ENCODE measurements around the gene PRSS16. TPM values are rescaled to one million over a fixed set of nuclear protein-coding genes. Genes with fewer than 3 reads are reported as not detected.
A peak's percentile ranks its signal among the peaks of the same experiment; 100 is the strongest.

PRSS16 gene, protein sequence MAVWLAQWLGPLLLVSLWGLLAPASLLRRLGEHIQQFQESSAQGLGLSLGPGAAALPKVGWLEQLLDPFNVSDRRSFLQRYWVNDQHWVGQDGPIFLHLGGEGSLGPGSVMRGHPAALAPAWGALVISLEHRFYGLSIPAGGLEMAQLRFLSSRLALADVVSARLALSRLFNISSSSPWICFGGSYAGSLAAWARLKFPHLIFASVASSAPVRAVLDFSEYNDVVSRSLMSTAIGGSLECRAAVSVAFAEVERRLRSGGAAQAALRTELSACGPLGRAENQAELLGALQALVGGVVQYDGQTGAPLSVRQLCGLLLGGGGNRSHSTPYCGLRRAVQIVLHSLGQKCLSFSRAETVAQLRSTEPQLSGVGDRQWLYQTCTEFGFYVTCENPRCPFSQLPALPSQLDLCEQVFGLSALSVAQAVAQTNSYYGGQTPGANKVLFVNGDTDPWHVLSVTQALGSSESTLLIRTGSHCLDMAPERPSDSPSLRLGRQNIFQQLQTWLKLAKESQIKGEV
- total RNA-seq (2022) (16.4 and 16.5 TPM in 2 replicates), Bru-seq, nascent RNA (percentile 51 among the genes with signal in this experiment), BruChase-seq, experiment 1, labeled RNA remaining after a 2-hour chase (percentile 68 among the genes with signal in this experiment), BruChase-seq, experiment 2, labeled RNA remaining after a 6-hour chase (percentile 81 among the genes with signal in this experiment)
- long read RNA-seq, transcript PRSS16-218 (5 exons, 955 nt), result major isoform, 13 of 21 reads
- long read RNA-seq, partial matches to known transcripts, result 3 of 21 reads
- long read RNA-seq, other reads (novel, unspliced or antisense), result 1 of 21 reads

DNA sequence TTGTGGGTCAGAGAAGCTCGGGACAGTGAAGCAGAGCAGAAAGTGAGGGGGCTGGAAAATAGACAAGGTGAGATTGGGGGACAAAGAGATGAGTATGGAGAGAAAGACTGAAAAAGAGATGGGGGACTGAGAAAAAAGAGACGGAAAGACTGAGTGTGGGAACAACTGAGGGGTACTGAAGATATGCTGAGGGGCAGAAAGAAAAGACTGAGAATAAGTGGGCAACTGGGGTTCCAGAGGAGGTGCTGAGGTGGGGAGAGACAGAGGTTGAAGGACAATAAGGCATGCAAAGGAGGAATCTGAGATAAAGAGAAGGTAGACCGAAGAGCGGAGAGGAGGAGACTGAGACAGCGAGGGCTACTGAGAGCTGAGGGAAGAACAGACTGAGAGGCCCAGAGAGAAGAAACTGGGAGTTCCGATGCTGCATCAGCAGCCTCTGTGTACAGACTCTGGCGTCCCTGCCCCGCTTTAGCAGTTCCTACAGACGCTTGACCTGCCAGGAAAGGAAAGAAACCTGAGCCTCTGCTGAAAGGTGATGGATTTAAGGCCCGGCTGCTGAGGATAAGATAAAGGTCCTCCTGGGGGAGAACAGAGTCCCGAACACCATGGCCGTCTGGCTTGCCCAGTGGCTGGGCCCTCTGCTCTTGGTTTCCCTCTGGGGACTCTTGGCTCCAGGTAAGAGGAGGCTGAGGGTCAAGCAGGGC, at the start of gene PRSS16:
PRSS16 (plus strand) TSS at position 569 of the 704 bp plus-strand sequence; CDS start at position 606, 37 bp downstream.
- peaks cover 7% of the 10 kb centered on the region; the same call in 1 of the 2 replicates for H3K4me1 ChIP-seq
- Mint-ChIP-seq H3K4me3 (ENCODE audit: unreplicated experiment) (no peak within 1 kb of the TSS), H3K9me3 (ENCODE audit: unreplicated experiment) (no peaks in the 10 kb centered on the region), H3K27me3 (ENCODE audit: insufficient read depth, unreplicated experiment) (no peaks in the 10 kb centered on the region), H3K36me3 (ENCODE audit: insufficient read depth, unreplicated experiment) (peaks cover 9% of the 10 kb centered on the region), H3K4me1 (ENCODE audit: low read depth, unreplicated experiment) (peaks cover 13% of the 10 kb centered on the region), H3K27ac (ENCODE audit: unreplicated experiment) (no peak within 1 kb of the TSS)
- peaks cover 7% of the 10 kb centered on the region; the same call in 1 of the 2 replicates for H3K9me3 ChIP-seq
- intact Hi-C loops (cut with micrococcal nuclease; ENCODE audit: unreplicated experiment), result no loop called here
- H3K27me3 ChIP-seq (replicated peaks; ENCODE audit: control insufficient read depth, insufficient read depth, low read length), result no peaks in the 10 kb centered on the region
- H3K36me3 ChIP-seq (ENCODE audit: control insufficient read depth, insufficient read depth, low read length), result no peaks in the 10 kb centered on the region
- no peak within 1 kb of the TSS for H3K4me3 ChIP-seq (ENCODE audit: low read depth, low read length)
- no peak for DNase-seq
- no TSS peak for BruUV-seq (replicated peaks)
- ChIA-PET CTCF (no interaction called here), POLR2A (no interaction called here)
- TF ChIP-seq, protein P1, sequence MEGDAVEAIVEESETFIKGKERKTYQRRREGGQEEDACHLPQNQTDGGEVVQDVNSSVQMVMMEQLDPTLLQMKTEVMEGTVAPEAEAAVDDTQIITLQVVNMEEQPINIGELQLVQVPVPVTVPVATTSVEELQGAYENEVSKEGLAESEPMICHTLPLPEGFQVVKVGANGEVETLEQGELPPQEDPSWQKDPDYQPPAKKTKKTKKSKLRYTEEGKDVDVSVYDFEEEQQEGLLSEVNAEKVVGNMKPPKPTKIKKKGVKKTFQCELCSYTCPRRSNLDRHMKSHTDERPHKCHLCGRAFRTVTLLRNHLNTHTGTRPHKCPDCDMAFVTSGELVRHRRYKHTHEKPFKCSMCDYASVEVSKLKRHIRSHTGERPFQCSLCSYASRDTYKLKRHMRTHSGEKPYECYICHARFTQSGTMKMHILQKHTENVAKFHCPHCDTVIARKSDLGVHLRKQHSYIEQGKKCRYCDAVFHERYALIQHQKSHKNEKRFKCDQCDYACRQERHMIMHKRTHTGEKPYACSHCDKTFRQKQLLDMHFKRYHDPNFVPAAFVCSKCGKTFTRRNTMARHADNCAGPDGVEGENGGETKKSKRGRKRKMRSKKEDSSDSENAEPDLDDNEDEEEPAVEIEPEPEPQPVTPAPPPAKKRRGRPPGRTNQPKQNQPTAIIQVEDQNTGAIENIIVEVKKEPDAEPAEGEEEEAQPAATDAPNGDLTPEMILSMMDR (IDR thresholded peaks at IDR 0.05; ENCODE audit: insufficient read depth in 1 of 2, low read depth in 1 of 2, low read length in 1 of 2, severe bottlenecking in 1 of 2, unreplicated experiment in 1 of 2), result no peak

DNA sequence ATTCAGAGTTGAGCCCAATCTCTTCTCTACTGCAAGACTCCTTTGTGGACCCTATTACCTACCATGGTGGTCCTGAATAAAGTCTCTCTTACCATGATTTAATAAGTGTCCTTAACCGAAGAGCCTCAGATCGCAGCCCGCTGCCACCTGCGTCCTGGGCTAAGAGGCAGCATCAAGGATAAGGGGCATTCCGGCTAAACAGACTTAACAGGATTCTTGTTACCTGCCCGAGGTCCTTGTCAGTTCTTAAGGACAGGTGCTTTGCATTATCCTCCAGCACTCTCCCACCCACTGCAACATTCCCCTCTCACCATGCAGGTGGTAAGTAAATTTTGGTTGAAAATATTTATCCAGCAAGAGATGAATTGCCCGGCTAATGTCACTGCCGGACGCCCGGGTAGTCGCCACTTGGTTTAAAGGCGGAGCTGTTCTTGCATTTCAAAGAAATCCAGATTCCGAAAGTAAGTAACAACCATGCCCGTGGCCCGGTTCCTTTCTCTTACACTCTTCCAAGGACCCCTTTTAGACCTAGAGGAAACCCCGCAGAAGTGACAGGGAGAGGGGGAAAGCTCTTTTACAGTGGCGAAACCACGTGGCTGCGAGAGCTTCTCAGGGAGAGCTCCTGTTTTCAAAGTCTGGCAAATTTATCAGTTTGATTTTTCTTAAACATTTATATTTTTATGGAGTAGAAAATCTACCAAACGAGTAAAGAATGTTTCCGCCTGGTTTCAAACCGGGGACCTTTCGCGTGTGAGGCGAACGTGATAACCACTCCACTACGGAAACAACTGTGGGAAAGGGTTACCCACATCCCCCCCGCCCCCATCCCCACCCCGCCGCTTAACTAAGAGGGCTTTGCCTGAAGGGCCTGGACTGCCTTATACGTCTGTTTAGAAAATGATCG, 41.9 kb upstream of the PRSS16 start:
- ChIA-PET POLR2A (no interaction called here), CTCF (no interaction called here)
- BruUV-seq (replicated peaks), result no TSS peak
- intact Hi-C loops (cut with micrococcal nuclease; ENCODE audit: unreplicated experiment), result no loop called here
- Mint-ChIP-seq H3K27ac (ENCODE audit: unreplicated experiment) (no peak overlapping the region), H3K4me1 (ENCODE audit: low read depth, unreplicated experiment) (no peaks in the 10 kb centered on the region), H3K27me3 (ENCODE audit: insufficient read depth, unreplicated experiment) (no peaks in the 10 kb centered on the region), H3K4me3 (ENCODE audit: unreplicated experiment) (no peak overlapping the region), H3K9me3 (ENCODE audit: unreplicated experiment) (no peaks in the 10 kb centered on the region), H3K36me3 (ENCODE audit: insufficient read depth, unreplicated experiment) (no peaks in the 10 kb centered on the region)
- no peak overlapping the region for H3K4me3 ChIP-seq (ENCODE audit: low read depth, low read length)
- H3K36me3 ChIP-seq (ENCODE audit: control insufficient read depth, insufficient read depth, low read length), result no peaks in the 10 kb centered on the region
- no peaks in the 10 kb centered on the region for H3K4me1 ChIP-seq
- no peak for DNase-seq
- no peaks in the 10 kb centered on the region for H3K27me3 ChIP-seq (replicated peaks; ENCODE audit: control insufficient read depth, insufficient read depth, low read length)
- TF ChIP-seq, protein P1 (IDR thresholded peaks at IDR 0.05; ENCODE audit: insufficient read depth in 1 of 2, low read depth in 1 of 2, low read length in 1 of 2, severe bottlenecking in 1 of 2, unreplicated experiment in 1 of 2), result no peak
- no peaks in the 10 kb centered on the region for H3K9me3 ChIP-seq

Measured in Caco-2 (cell line).